Fibroblast of the aortic adventitia (primary cell): Measurements from ENCODE around the gene PLEKHA6. TPM values are rescaled to one million over a fixed set of nuclear protein-coding genes. Genes with fewer than 3 reads are reported as not detected.
"Not testable (repeated sequence)": the region's sequence is repeated elsewhere in the genome, so short reads cannot be mapped to it uniquely, and the experiment has no call there.

ENCODE experiments used
- DNase-seq: peaks from one replicate; pipeline ENCODE4 v3.0.0-alpha.2; 2010; ENCODE audit warnings: low read depth
- H3K4me3 ChIP-seq: 2 replicates; pipeline ENCODE4 v1.5.1; 2011; ENCODE audit warnings: low read depth, mild to moderate bottlenecking, control low read depth, low read length, moderate library complexity
- CTCF ChIP-seq: IDR thresholded peaks from 2 replicates; pipeline ENCODE4 v1.5.1; 2011; ENCODE audit warnings: mild to moderate bottlenecking, low read length, control low read depth, inconsistent platforms; ENCODE audit not compliant: insufficient read depth
- total RNA-seq: library from RNA; depleted of rRNA; stranded (reverse); fragments of >200 nt; gene quantifications from 2 replicates; pipeline ENCODE4 v1.2.3, GENCODE V29; 2012; ENCODE audit warnings: low replicate concordance

The PLEKHA6 gene
- total RNA-seq, 1 donor, result 3.6 TPM

GRCh38 chr1:204334455-204334854 is 25.3 kb downstream of the PLEKHA6 start:
- TF ChIP-seq CTCF, result no peak

GRCh38 chr1:204333427-204333826 is 26.3 kb downstream of the PLEKHA6 start:
- no peak for TF ChIP-seq CTCF
- no peak overlapping the region for H3K4me3 ChIP-seq
- DNase-seq, result no peak

More at GRCh38 chr1:204334455-204334854, 25.3 kb downstream of the PLEKHA6 start:
- H3K4me3 ChIP-seq, result no peak overlapping the region
- no peak for DNase-seq

GRCh38 chr1:204331847-204332487 is 27.8 kb downstream of the PLEKHA6 start:
- no peak for DNase-seq
- no peak for TF ChIP-seq CTCF
- no peak overlapping the region for H3K4me3 ChIP-seq

GRCh38 chr1:204331275-204331674 is 28.5 kb downstream of the PLEKHA6 start:
- no peak for DNase-seq
- H3K4me3 ChIP-seq, result no peak overlapping the region
- TF ChIP-seq CTCF, result no peak

- not testable (repeated sequence) for H3K4me3 ChIP-seq, DNase-seq
Observed at GRCh38 chr1:204327870-204328269, 31.9 kb downstream of the PLEKHA6 start.

GRCh38 chr1:204327359-204327758 is 32.4 kb downstream of the PLEKHA6 start:
- no peak overlapping the region for H3K4me3 ChIP-seq
- DNase-seq, result no peak
- no peak for TF ChIP-seq CTCF

GRCh38 chr1:204326771-204327300 is 32.9 kb downstream of the PLEKHA6 start:
- no peak for DNase-seq
- TF ChIP-seq CTCF, result no peak
- H3K4me3 ChIP-seq, result no peak overlapping the region
